GM12878 (cell line): ENCODE measurements around the gene DYNLT2B. TPM values are rescaled to one million over a fixed set of nuclear protein-coding genes. Genes with fewer than 3 reads are reported as not detected.

Experiments used
- ATAC-seq: fragments of 200-7000 bp; cut with Tn5 transposase; 3 replicates; pipeline ENCODE4 v1.9.1; 2020; ENCODE audit warnings: mild to moderate bottlenecking, moderate library complexity
- BruUV-seq: library from RNA; stranded (reverse); fragments of 400-500 nt; replicated peaks from 2 replicates; lab custom pipeline; 2021; lab: Mats Ljungman, UMichigan
- CTCF ChIA-PET: fragments of 300-600 bp; sonication (Branson Sonifier 250); formaldehyde crosslinking; extraction: SDS; loops from one replicate; lab custom pipeline; 2021; ENCODE audit warnings: inconsistent platforms; lab: Yijun Ruan, JAX
- POLR2A ChIA-PET: fragments of 350-600 bp; formaldehyde crosslinking; extraction: SDS; loops from one replicate; lab custom pipeline; 2021; ENCODE audit warnings: inconsistent platforms; lab: Charles Lee
- RAD21 ChIA-PET: fragments of 300-600 bp; sonication (Branson Sonifier 250); formaldehyde crosslinking; loops from one replicate; lab custom pipeline; 2023; ENCODE audit warnings: antibody characterized with exemption; ENCODE audit not compliant: unreplicated experiment; lab: Charles Lee
- SMC1A ChIA-PET: fragments of 300-600 bp; sonication (Branson Sonifier 250); formaldehyde crosslinking; loops from one replicate; lab custom pipeline; 2023; ENCODE audit not compliant: unreplicated experiment, uncharacterized antibody; lab: Charles Lee
- DNase-seq: peaks from one replicate; pipeline ENCODE4 v3.0.0-alpha.2; 2011; ENCODE audit warnings: low read depth, low spot score
- FAIRE-seq: peaks from 3 replicates; lab custom pipeline; 2011; peaks lifted over from hg19 to GRCh38; lab: Jason Lieb, UNC
- H2AFZ ChIP-seq: 2 replicates; pipeline ENCODE4 v1.6.0; 2011; ENCODE audit warnings: low read depth, low read length, control low read depth; ENCODE audit not compliant: control insufficient read depth
- H3K27ac ChIP-seq: 2 replicates; pipeline ENCODE4 v1.5.1; 2011; ENCODE audit warnings: control low read depth; ENCODE audit not compliant: control insufficient read depth, insufficient read depth
- H3K27me3 ChIP-seq, 2 experiments: replicated peaks in 1 of 2; 2 replicates each; pipeline versions ENCODE4 v1.6.0 to v1.6.1; 2011; ENCODE audit warnings: low read length in 1 of 2; ENCODE audit not compliant: control insufficient read depth in 2 of 2, insufficient read depth in 2 of 2
- H3K36me3 ChIP-seq, 2 experiments: 2 replicates each; pipeline ENCODE4 v1.5.1; 2011; ENCODE audit warnings: low read length in 1 of 2; ENCODE audit not compliant: control insufficient read depth in 2 of 2, insufficient read depth in 2 of 2
- H3K4me1 ChIP-seq: 2 replicates; pipeline ENCODE4 v1.6.1; 2011; ENCODE audit warnings: mild to moderate bottlenecking, low read length, moderate library complexity, mixed read lengths; ENCODE audit not compliant: control insufficient read depth, insufficient read depth
- H3K4me2 ChIP-seq: 2 replicates; pipeline ENCODE4 v1.6.0; 2011; ENCODE audit warnings: control low read depth; ENCODE audit not compliant: control insufficient read depth, insufficient read depth
- H3K4me3 ChIP-seq: fragments of 200-600 bp; sonication (generic); 2 replicates; pipeline ENCODE4 v1.5.1; 2016
- H3K79me2 ChIP-seq: 2 replicates; pipeline ENCODE4 v1.6.0; 2011; ENCODE audit warnings: low read length; ENCODE audit not compliant: control insufficient read depth, insufficient read depth
- H3K9ac ChIP-seq: 2 replicates; pipeline ENCODE4 v1.8.0; 2011; ENCODE audit warnings: low read length, control low read depth, mixed read lengths; ENCODE audit not compliant: control insufficient read depth, insufficient read depth
- H3K9me3 ChIP-seq: replicated peaks from 3 replicates; pipeline ENCODE4 v1.5.1; 2011; ENCODE audit warnings: mild to moderate bottlenecking, low read length; ENCODE audit not compliant: control insufficient read depth, insufficient read depth
- H4K20me1 ChIP-seq: 2 replicates; pipeline ENCODE4 v1.6.0; 2011; ENCODE audit not compliant: control insufficient read depth, insufficient read depth
- ELK1 ChIP-seq: IDR thresholded peaks from 2 replicates; pipeline ENCODE4 v1.6.1; 2012; ENCODE audit warnings: low read depth, low read length, improper control_type of control experiment
- EZH2 ChIP-seq: IDR thresholded peaks from 2 replicates; pipeline ENCODE4 v1.6.1; 2012; ENCODE audit warnings: low read depth, mild to moderate bottlenecking, control low read depth, inconsistent platforms, low read length, borderline replicate concordance; ENCODE audit not compliant: control insufficient read depth
- MEF2B ChIP-seq: fragments of 450-650 bp; IDR thresholded peaks from 2 replicates; pipeline ENCODE4 v1.6.1; 2018; ENCODE audit warnings: mild to moderate bottlenecking, moderate library complexity; ENCODE audit not compliant: partially characterized antibody, poor library complexity, severe bottlenecking
- MYB ChIP-seq: fragments of 150-350 bp; IDR thresholded peaks from 2 replicates; pipeline ENCODE4 v1.6.1; 2014; ENCODE audit warnings: mild to moderate bottlenecking, low read depth, low read length, borderline replicate concordance
- MYC ChIP-seq: IDR thresholded peaks from 2 replicates; pipeline ENCODE4 v1.6.1; 2011; ENCODE audit warnings: mild to moderate bottlenecking, low read length, moderate library complexity, inconsistent platforms; ENCODE audit not compliant: insufficient read depth, insufficient replicate concordance, insufficient read length, severe bottlenecking
- PAX8 ChIP-seq: fragments of 450-650 bp; IDR thresholded peaks from 2 replicates; pipeline ENCODE4 v1.6.1; 2017; ENCODE audit warnings: mild to moderate bottlenecking, moderate library complexity
- STAT3 ChIP-seq: IDR thresholded peaks from 2 replicates; pipeline ENCODE4 v1.6.1; 2011; ENCODE audit warnings: low read depth, low read length, improper control_type of control experiment
- TBL1XR1 ChIP-seq: IDR thresholded peaks from 2 replicates; pipeline ENCODE4 v1.6.1; 2012; ENCODE audit warnings: low read depth, low read length, improper control_type of control experiment
- WGBS: methylation state at CpG from one replicate; pipeline ENCODE4 v1.1.6; 2016; ENCODE audit warnings: low lambda C conversion rate; ENCODE audit not compliant: insufficient replicate concordance, insufficient coverage; ENCODE audit errors: missing lambda C conversion rate; 5-methylcytosine and 5-hydroxymethylcytosine counted together
- in situ Hi-C: fragments of 300-500 bp; cut with MboI; formaldehyde crosslinking; loops from 9 replicates; pipeline ENCODE4 v1.14.3; 2018; ENCODE audit warnings: mixed read lengths
- intact Hi-C: fragments of 100-400 bp; cut with micrococcal nuclease; formaldehyde crosslinking; loops from one replicate; pipeline ENCODE4 v1.14.2; 2022; ENCODE audit not compliant: unreplicated experiment
- polyA plus RNA-seq, 11 experiments: library from polyadenylated mRNA; depleted of rRNA in 4 of 11; unstranded in 6 of 11; stranded (reverse) in 5 of 11; fragments of >200 nt; fragmentation: Nextera tagmentation in 4 of 11; fragmentation: Illumina TruSeq in 1 of 11; extraction: Ambion mirVana in 4 of 11; extraction: Trizol in 1 of 11; gene quantifications; 1 replicate in 1 of 11; 2 replicates in 10 of 11; pipeline versions ENCODE4 v1.2.1 to v1.2.3, GENCODE V29; 2011 to 2016; ENCODE audit warnings: inconsistent platforms in 2 of 11, missing spikeins in 2 of 11, low read depth in 1 of 11
- total RNA-seq, 4 experiments: library from RNA; depleted of rRNA in 3 of 4; stranded (reverse); fragments of >200 nt in 3 of 4; fragmentation: Illumina TruSeq in 1 of 4; extraction: Trizol in 1 of 4; gene quantifications; 2 replicates each; pipeline versions ENCODE4 v1.2.1 to v1.2.3, GENCODE V29; 2013 to 2021

The DYNLT2B gene
- total and polyA plus RNA-seq, 10 of the 15 experiments (the other 5 are each of a cell fraction or from before 2014, with no cell fraction given), result 8.6 to 89.7 (median 21.9) TPM

- no peaks in the 10 kb centered on the region for H3K9me3 ChIP-seq
- TF ChIP-seq MYB (no peak), TBL1XR1 (no peak), MYC (no peak), PAX8 (no peak), STAT3 (no peak), EZH2 (no peak), ELK1 (no peak), MEF2B (no peak)
- TF ChIP-seq, all 136 proteins: peak for 0
- RAD21 ChIA-PET, result no interaction called here
- POLR2A ChIA-PET, result no interaction called here
- in situ Hi-C loops (no loop called here), intact Hi-C loops (loop anchor here (5.0 kb wide), 1 partner anchor 39 kb away; no protein-coding TSS in a partner anchor)
- Histone ChIP-seq H3K9ac (no peak overlapping the region), H3K4me1 (no peaks in the 10 kb centered on the region), H2AFZ (no peak overlapping the region), H3K79me2 (peaks cover 17% of the 10 kb centered on the region), H4K20me1 (no peaks in the 10 kb centered on the region), H3K27me3 (no peaks in the 10 kb centered on the region), H3K4me3 (no peak overlapping the region), H3K4me2 (no peak overlapping the region), H3K36me3 (no peaks in the 10 kb centered on the region; a peak in 1 of 4 replicates), H3K27ac (no peak overlapping the region)
- SMC1A ChIA-PET, result interaction anchor here (1.0 to 2.9 kb wide), 4 partner anchors 17 to 62 kb away, joined by 3 to 10 read pairs (median 4); no protein-coding TSS in a partner anchor
- BruUV-seq, result no TSS peak
- FAIRE-seq (no peak), DNase-seq (no peak), ATAC-seq (no peak)
- 100% methylated on average over 1 of the region's 1 CpG for WGBS
- CTCF ChIA-PET, result interaction anchor here (0.8 to 1.4 kb wide), 3 partner anchors 32 to 203 kb away, joined by 3 read pairs; no protein-coding TSS in a partner anchor
Measured at GRCh38 chr3:196315821-196316220, 2.2 kb downstream of the DYNLT2B start.
